ENCODE measurements around the gene PPARA. TPM values are rescaled to one million over a fixed set of nuclear protein-coding genes. Genes with fewer than 3 reads are reported as not detected.

Gene PPARA
- total and polyA plus RNA-seq, 12 donors, result 5.1 to 208 (median 37.4) TPM

- Histone ChIP-seq H3K9me3 (replicated peaks in 1 of 3) (no peaks in the 10 kb centered on the region), H3K27ac (no peak overlapping the region), H3K36me3 (replicated peaks in 1 of 2) (peaks cover 0 to 28% of the 10 kb centered on the region in 2 donors), H3K4me3 (no peak overlapping the region), H3K27me3 (no peaks in the 10 kb centered on the region), H3K4me1 (replicated peaks in 1 of 2) (peaks cover 25 to 38% of the 10 kb centered on the region in 2 donors)
- no peak for TF ChIP-seq CTCF (IDR thresholded peaks at IDR 0.05)
- TF ChIP-seq POLR2A (IDR thresholded peaks at IDR 0.05), result no peak
- WGBS, 4 donors, result 87 to 94% (median 92%) methylated on average over 10 to 12 of the region's 12 CpGs
- intact Hi-C loops (cut with DNase I), result no loop called here
- peak in 1 of 7 donors; percentile 37 for DNase-seq
These were observed 87.3 kb downstream of the PPARA start for GRCh38 chr22:46237453-46238124.

GRCh38 chr22:46238541-46238940 lies 88.2 kb downstream of the PPARA start:
- Histone ChIP-seq H3K27me3 (no peaks in the 10 kb centered on the region), H3K4me1 (replicated peaks in 1 of 2) (peaks cover 19 to 29% of the 10 kb centered on the region in 2 donors), H3K27ac (no peak overlapping the region), H3K9me3 (replicated peaks in 1 of 3) (no peaks in the 10 kb centered on the region), H3K4me3 (no peak overlapping the region), H3K36me3 (replicated peaks in 1 of 2) (peaks cover 0 to 28% of the 10 kb centered on the region in 2 donors)
- no peak for TF ChIP-seq POLR2A (IDR thresholded peaks at IDR 0.05)
- TF ChIP-seq CTCF (IDR thresholded peaks at IDR 0.05), result no peak
- DNase-seq, result peak in 1 of 7 donors; percentile 46
- intact Hi-C loops (cut with DNase I), result no loop called here
- 90 to 95% (median 92%) methylated on average over 7 to 16 of the region's 16 CpGs for WGBS, 4 donors

- Histone ChIP-seq H3K36me3 (replicated peaks in 1 of 2) (peaks cover 0 to 35% of the 10 kb centered on the region in 2 donors), H3K4me3 (no peak overlapping the region), H3K27ac (no peak overlapping the region), H3K27me3 (no peaks in the 10 kb centered on the region), H3K9me3 (replicated peaks in 1 of 3) (no peaks in the 10 kb centered on the region), H3K4me1 (replicated peaks in 1 of 2) (peaks cover 15 to 34% of the 10 kb centered on the region in 2 donors)
- TF ChIP-seq POLR2A (IDR thresholded peaks at IDR 0.05) (no peak), CTCF (IDR thresholded peaks at IDR 0.05) (no peak)
- peak in 1 of 7 donors; percentile 41 for DNase-seq
- 85 to 91% (median 86%) methylated on average over 11 to 20 of the region's 20 CpGs for WGBS, 4 donors
- intact Hi-C loops (cut with DNase I), result no loop called here
These were observed 89.1 kb downstream of the PPARA start for GRCh38 chr22:46239261-46240048.

- WGBS, 4 donors, result 94 to 100% (median 95%) methylated on average over 2 of the region's 2 CpGs
- Histone ChIP-seq H3K4me1 (replicated peaks in 1 of 2) (peaks cover 15 to 36% of the 10 kb centered on the region in 2 donors), H3K9me3 (replicated peaks in 1 of 3) (no peaks in the 10 kb centered on the region), H3K4me3 (no peak overlapping the region), H3K27ac (no peak overlapping the region), H3K36me3 (replicated peaks in 1 of 2) (peaks cover 0 to 38% of the 10 kb centered on the region in 2 donors), H3K27me3 (no peaks in the 10 kb centered on the region)
- DNase-seq, result peak in 1 of 7 donors; percentile 40
- no peak for TF ChIP-seq POLR2A (IDR thresholded peaks at IDR 0.05)
- no peak for TF ChIP-seq CTCF (IDR thresholded peaks at IDR 0.05)
- intact Hi-C loops (cut with DNase I), result no loop called here
These were observed 89.7 kb downstream of the PPARA start for GRCh38 chr22:46240073-46240472.
